HG02588 (cell line): ENCODE results near the gene PINLYP.
"Not testable (repeated sequence)": the region's sequence is repeated elsewhere in the genome, so short reads cannot be mapped to it uniquely, and the experiment has no call there.

Experiments
- ATAC-seq: cut with Tn5 transposase; IDR thresholded peaks from one replicate; pipeline ENCODE4 v1.9.1; 2021; ENCODE audit warnings: mild to moderate bottlenecking, moderate library complexity; ENCODE audit not compliant: unreplicated experiment

The PINLYP gene

DNA sequence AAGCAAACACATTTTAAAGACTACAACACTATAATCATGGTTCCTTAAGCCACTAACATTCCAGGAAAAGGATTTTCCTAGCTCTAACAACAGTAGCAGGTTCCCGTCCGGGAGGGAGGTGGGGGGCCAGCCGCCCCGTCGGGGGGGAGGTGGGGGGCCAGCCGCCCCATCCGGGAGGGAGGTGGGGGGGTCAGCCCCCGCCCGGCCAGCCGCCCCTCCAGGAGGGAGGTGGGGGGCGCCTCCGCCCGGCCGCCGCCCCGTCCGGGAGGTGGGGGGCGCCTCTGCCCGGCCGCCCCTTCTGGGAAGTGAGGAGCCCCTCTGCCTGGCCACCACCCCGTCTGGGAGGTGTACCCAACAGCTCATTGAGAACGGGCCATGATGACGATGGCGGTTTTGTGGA is 27.7 kb upstream of the PINLYP start:
- not testable (repeated sequence) for ATAC-seq

DNA sequence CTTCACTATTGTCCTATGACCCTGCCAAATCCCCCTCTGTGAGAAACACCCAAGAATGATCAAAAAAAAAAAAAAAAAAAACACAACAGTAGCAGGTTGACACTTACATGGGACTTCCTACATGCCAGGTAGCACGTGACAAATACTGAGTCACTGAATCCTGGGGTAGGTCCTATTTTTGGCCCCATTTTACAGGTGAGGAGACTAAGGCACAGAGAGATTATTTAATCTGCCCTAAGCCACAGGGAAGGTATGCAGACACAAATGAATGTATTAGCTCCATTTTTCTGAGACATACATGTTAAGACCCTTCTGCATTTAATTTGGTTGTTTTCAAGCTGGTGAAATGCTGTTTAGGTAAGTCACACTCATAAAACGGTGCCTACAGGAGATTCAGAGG is 26.9 kb upstream of the PINLYP start:
- ATAC-seq = no peak

DNA sequence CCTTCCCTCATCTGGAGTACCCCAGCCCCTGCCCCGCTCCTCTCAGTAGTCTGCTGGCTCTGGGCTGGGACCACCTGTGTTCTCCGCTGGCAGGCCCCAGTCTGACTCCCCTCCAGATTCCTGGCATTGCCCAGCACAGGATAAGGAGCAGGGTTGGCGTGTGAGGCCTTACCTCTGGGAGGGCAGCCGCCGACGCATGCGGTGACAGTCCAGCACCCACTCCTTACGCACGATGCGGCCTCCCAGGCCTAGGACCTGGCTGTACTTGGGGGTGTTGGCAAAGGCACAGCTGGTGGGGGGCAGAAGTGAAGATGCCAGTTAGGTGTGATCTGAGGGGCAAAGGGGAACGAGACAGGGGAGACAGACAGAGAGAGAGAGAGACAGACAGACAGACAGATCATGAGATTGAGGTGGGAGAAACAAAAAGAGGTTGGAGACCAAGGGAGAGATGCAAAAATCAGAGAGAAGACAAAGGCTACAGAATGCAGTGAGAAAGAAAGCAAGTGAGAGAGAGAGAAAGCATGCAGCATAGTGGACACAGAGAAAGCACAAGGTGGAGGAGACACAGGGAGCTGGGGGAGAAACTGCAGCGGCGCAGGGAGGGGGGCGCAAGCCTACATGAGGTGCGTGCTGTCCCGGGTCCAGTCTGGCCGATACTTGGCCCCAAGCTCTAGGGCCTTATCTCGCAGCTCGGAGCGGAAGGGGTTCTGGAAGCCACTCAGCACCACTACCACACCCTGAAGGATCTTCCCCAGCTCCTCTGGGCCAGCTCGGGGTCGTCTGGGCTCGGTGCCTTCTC is 24.0 kb upstream of the PINLYP start:
- ATAC-seq = no peak

DNA sequence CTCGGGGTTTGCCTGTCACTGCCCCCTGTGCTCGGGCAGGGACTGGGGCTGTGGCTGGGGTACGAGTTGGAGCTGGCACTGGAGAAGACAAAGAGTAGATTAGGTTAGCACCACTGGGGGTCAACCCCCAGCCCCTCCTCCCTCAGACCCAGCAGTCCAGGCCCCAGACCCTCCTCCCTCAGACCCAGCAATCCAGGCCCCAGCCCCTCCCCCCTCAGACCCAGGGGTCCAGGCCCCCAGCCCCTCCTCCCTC is 23.5 kb upstream of the PINLYP start:
- ATAC-seq = no peak

DNA sequence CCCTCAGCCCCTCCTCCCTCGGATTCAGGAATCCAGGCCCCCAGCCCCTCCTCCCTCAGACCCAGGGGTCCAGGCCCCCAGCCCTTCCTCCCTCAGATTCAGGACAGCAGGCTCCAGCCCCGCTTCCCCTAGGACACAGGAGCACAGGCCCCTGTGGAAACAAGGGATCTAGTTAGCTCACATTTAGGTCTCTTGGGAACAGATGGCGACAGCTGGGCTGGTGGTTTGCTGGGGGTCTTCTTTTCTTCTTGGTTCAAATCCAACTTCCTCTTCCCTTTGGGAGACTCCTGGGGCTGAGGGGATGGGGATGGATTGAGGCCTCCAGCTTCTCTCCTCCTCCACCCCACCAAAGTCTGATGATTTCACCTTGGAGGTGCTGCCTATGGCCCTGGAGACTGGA is 23.0 kb upstream of the PINLYP start:
- no peak for ATAC-seq

DNA sequence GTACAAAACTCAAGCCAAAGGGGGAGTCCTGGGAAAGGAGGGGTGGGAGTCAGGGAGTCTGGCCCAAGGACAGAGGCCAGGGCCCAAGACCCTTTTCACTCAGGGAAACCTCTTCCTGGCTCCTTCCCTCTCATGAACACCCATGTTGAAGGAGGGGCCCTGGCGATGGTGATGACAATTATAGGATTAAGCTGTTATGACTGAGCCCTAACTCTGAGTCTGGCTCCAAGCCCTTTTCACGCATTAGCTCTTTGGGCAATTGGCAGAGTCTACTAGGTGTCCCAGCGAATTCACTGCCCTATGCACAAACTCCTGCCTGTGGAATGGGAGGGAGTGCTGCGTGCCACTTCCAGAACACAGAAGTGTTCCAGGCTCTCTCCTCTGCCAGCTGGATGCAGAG is 21.9 kb upstream of the PINLYP start:
- no peak for ATAC-seq

DNA sequence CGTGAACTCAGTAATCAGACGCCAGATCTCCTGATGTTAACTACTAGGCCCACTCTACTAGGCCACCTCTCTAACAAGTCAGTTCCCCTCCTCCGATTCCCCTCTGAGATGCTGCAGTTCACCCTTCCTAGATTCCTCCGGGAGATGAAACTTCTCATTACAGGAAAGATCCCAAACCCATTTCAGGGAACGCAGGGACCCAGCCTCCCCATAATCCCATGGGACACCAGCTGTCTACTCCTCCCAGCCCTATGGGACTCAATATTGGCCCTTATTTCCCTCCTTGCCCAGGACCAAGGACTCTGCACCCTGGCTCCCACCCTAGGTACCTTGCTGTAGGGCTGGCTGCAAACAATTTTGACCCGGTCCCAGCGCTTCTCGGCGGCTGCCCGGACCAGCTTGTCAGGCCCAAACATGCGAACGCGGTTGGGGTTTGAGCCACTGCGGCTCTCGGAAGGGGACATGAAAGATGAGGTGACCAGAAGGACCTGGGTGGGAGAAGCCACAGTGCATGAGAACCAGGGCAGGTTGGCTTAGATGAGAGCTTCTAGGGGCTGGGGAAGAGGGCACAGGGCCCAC is 21.2 kb upstream of the PINLYP start:
- no peak for ATAC-seq

DNA sequence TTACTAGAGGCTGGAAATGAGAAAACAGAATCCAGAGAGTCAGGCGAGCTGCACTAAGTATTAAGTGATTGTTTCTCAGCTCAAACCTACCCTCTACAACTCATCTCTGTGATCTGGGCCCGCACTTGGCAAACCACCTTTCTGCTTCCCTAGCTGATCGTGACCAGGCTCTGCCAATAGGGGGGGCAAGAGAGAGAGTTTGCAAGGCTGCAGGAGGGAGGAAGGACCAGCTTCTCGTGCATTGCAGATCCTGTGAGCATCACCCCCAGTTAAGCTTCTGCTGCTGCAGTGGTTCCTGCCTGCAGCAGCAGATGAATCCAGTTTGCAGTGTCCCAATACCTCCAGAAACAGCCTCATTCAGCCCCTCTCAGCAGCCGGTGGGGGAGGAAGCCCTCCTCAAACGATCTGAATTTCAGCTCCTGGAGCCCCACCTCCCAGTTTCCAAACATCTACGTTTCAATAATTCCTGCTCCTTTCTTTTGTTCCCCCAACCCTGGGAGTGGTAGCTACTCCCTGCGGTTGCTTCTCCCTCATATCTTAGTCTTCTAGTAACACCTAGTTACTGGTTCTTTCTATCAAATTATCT is 20.3 kb upstream of the PINLYP start:
- ATAC-seq = no peak

DNA sequence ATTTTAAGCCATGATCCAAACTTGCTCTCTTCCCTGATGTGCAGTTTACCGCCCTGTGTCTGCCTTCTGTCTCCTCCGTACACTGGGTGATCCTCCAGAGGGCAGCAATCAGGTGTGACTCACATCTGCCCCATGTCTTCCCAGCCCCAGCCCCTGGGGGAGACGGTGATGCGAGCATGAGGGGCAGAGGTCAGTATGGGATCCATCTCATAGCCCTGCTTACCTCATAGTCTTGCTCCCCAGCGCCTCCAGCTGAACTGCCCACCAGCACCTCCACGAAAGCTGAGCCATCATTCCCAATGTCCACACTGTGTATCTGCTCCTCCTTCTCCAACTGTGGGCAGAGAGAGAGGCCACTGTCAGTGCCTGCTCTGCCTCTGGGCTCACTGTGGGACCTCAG is 14.9 kb upstream of the PINLYP start:
- no peak for ATAC-seq

DNA sequence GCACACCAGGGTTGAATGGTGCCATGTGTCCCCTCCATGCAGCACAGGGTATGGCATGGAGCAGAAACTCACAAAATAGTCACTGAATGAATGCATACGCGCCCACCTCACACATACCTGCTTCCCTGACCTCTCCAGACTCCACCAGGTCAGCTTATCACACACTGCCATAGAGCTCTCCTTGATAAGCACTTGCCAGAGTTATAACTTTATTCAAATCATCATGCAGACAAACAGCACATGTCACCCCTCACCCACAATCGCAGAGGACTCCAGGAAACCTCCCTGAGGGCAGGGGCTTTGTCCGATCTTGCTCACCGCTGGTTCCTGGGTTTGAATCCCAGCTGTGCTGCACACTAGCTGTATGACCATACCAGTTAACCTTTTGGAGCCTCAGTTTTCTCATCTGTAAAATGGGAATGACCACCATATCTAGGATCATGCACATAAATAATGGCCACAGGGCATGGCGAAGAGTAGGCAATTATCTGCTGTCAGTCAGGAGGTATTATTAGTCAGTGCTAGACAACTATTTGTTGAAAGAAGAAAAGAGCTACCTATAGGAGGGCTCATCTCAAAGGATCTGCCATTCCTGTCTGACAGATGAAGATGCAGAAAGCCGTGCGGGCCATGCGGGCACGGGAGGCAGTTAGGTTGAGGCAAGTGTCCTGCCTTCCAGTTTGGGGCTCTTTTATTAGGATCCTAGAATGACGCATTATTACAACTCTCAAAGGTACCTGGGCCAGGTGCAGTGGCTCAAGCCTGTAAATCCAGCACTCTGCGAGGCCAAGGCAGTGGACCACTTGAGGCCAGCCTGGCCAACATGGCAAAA is 14.2 kb upstream of the PINLYP start:
- no peak for ATAC-seq

DNA sequence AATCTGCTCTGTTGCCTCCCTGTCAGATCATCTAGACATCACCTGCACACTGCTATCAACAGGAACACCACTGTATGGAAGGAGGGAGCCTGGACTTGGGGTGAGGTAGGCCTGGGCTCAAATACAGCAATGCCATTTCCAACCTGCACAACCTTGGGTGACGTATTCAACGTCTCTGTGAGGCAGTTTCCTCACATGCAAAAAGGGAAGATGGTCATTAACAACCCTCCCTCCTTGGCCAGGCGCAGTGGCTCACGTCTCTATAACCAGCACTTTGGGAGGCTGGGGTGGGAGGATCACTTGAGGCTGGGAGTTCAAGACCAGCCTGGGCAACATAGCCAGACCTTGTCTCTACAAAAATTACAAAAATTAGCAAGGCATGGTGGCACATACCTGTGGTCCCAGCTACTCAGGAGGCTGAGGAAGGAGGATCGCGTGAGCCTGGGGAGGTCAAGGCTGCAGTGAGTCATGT is 13.3 kb upstream of the PINLYP start:
- no peak for ATAC-seq

DNA sequence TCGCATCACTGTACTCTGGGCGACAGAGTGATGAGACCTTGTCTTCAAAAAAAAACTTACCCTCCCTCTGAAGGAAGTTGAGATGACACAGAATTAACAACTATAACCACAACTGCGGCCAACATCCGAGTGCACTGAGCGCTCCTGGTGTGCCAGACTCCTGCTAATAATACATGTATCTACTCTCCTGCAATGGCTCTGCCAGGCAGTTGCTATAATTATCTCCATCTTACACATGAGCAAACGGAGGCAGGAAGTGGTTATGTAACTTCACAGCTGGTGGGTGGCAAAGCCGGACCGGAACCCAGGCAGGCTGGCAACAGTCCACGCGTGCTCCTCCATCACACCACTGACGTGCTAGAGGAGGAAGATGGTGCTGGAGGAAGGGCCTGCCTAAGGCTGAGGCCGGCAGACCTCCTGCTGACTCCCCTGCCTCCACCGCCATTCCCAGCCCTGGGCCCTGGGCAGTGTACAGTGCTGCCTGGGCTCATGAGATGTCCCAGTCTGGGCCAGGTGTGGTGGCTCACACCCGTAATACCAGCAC is 12.8 kb upstream of the PINLYP start:
- no peak for ATAC-seq

DNA sequence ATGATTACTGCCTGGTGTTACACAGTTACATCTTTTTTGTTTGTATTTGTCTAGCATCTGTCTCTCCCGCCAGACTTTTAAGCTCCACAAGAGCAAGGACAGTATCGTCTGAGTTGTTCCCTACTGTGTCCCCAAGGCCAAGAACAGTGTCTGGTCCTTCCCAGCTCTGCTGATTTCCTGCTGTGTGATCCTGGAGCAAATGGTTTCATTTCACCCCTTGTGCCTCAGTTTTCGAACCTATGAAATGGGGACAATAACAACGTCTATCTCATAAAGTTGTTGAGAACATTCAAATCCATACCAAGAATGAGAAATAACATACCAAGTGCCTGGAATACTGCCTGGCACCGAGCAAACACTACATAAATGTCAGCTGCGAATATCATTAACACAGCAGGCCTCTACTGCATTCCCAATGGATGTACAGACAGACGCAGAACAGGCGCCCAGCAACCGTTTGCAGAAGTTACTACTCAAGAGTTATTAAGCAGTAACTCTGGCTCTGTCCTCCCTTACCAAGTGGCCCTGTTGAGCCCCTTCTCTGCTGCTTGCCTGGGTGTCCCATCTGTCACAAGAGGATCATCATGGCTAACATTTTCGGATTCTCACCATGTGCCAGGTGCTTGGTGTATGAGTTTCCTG is 11.7 kb upstream of the PINLYP start:
- ATAC-seq = no peak

DNA sequence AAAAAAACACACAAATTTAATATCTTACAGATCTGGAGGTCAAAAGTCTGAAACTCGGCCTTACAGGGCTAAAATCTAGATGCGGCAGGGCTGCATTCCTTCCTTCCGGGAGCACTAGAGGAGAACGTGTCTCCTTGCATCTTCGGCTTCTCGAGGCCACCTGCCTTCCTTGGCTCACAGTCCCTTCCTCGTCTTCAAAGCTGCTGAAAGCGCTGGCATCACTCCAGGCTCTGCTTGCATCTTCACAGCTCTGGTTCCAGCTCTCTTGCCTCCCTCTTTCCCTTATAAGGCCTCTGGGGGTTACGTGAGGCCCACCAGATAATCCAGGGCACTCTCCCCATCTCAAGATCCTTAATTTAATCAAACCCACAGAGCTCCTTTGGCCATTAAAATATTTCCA is 10.8 kb upstream of the PINLYP start:
- no peak for ATAC-seq

DNA sequence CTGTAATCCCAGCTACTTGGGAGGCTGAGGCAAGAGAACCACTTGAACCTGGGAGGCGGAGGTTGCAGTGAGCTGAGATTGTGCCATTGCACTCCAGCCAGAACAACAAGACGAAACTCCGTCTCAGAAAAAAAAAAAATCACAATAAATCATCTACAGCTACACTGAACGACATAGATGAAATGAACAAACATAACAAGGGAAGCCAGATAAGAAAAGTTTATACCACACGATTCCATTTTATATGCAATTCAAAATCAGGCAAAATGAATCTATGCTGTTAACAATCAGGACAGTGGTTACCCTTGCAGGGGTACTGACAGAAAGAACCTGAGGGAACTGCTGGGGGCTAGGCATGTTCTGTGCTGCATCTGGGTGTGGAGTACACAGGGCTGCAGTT is 5.9 kb upstream of the PINLYP start:
- ATAC-seq = no peak

DNA sequence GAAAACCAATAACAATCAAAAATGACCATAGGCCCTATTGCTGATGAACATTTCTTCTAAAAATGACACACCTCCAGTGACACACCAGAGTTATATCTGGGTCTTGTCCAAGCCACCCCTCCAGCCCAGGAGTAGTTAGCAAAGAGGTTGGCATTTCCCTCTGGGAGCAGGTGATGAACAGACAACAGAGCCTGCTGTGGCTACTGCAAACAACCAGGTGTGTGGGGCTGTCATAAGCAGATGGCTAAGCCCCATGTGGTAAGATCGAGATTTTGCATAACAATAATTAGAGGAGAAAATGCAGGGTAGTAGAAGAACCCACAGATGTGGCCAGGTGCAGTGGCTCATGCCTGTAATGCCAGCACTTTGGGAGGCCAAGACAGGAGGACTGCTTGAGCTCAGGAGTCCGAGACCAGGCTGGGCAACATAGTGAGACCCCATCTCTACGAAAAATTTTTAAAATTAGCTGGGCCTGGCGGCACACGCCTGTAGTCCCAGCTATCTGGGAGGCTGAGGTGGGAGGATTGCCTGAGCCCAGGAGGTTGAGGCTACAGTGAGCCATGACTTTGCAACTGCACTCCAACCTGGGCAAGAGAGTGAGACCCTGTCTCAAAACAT is 5.3 kb upstream of the PINLYP start:
- ATAC-seq = no peak

DNA sequence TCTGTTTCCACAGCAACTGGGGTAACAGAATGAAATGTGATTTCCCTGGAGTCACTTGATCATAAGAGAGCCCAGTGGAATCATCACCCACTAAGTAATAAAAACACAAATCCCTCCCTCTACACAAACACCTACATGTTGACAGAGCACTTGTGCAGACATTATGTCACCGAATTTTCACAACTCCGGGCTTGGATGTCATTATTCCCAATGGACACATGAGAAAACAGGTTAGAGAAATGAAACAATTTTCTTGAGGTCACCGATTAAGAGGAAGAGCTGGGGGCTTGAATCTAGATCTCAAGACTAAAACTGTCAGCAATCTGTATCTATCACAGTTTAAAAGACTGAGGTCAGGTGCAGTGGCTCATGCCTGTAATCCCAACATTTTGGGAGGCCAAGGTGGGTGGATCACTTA is 3.4 kb upstream of the PINLYP start:
- ATAC-seq = no peak

DNA sequence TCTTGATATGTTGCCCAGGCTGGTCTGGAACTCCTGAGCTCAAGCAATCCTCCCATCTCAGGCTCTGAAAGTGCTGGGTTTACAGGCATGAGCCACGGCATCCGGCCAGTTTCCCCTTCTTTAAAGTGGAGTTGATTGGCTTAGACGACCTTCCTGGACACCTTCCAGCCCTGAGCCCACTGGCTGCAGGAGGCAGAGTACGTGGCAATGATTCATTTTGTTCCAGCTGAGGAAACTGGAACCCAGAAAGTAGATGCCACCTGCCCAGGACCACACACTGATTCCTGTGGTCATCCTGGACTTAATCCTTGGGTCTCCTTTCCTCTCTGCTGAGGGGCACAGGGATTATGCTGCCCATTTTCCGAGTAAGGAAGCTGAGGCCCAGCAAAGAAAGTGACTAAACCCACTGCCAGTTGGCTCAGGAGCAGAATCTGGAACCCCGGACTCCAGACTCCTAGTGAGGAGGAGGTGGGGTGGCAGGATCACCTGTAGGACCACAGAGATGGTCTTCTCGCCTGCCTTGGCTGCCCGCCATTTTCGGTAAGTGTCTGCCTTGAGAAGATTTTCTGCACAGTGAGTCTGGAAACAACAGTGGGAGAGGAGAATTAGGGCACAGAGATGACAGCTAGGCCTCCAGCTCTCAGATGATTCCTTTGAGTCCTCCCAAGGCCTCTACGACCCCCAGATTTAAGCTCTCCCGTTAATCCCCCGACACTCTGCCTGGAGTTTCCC is 1.0 kb upstream of the PINLYP start:
- ATAC-seq = no peak

DNA sequence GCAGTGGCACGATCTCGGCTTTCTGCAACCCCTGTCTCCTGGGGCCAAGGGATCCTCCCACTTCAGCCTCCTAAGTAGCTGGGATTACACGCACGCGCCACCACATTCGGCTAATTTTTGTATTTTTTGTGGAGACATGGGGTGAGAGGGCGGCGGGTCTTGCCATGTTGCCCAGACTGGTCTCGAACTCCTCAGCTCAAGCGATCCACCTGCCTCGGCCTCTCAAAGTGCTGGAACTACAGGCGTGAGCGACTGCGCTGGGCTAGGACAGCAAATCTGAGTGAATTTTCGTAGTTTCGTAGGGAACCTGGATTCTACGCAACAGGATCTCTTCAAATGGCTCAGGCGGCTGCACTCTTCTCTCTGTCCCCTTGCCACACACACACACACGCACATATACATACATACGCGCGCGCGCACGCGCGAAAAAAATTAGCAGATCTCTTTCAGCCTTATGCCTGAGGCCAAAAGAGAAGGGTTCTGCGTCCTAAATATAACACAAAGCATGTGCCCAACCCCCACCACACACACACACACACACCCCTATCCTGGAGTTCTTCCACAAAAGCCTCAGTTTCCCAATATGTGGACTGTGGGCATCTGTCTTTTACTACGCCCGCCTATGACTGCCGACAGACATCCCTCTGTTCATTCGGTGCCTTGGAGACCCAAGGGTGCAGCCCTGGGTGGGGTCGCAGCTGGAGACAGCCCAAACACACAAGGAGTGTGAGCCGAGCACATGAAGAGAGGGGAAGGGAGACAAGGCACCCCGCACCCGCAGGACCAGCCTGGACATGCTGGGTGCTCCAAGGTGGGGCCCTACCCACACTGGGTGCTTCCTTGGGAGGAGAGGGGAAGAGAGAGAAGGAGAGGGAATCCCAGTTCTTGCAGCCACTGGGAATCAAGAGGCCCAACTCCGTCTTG is 616 bp downstream of the PINLYP start:
- no peak for ATAC-seq
